MM.1S (cell line): Measurements from ENCODE around the gene RGS6.
"Not testable (repeated sequence)": the region's sequence is repeated elsewhere in the genome, so short reads cannot be mapped to it uniquely, and the experiment has no call there.

Source experiments
- CTCF ChIP-seq: fragments of 300-600 bp; sonication (generic); IDR thresholded peaks from 2 replicates; pipeline ENCODE4 v1.5.1; 2016; ENCODE audit warnings: antibody characterized with exemption, low read length, mixed read lengths
- EZH2 ChIP-seq: fragments of 300-600 bp; sonication (generic); optimal IDR thresholded peaks from 2 replicates; pipeline ENCODE3; 2017; ENCODE audit warnings: low read depth, mild to moderate bottlenecking, antibody characterized with exemption, low read length, mixed read lengths

GRCh38 chr14:71939344-71939743 is 7.1 kb downstream of the RGS6 start:
- TF ChIP-seq CTCF, EZH2: not testable (repeated sequence)
